Neural cell (in vitro differentiated cells): Measurements from ENCODE around the gene CABP7. TPM values are rescaled to one million over a fixed set of nuclear protein-coding genes. Genes with fewer than 3 reads are reported as not detected.

Experiments
- H2AFZ ChIP-seq: fragments of 200-600, 300-800 bp; sonication (generic), shearing (Covaris generic); 2 replicates; pipeline ENCODE4 v1.6.0; 2014; ENCODE audit warnings: low read depth, mild to moderate bottlenecking, antibody characterized with exemption, low read length, moderate library complexity
- H3F3A ChIP-seq: fragments of 200-600 bp; shearing (Covaris generic); 2 replicates; pipeline ENCODE4 v1.6.1; 2016; ENCODE audit warnings: mild to moderate bottlenecking, moderate library complexity, mixed read lengths, antibody characterized with exemption, low read length; ENCODE audit not compliant: insufficient read depth, poor library complexity, severe bottlenecking
- H3K27ac ChIP-seq: fragments of 200-600, 300-800 bp; sonication (generic), shearing (Covaris generic); 2 replicates; pipeline ENCODE4 v1.5.1; 2014; ENCODE audit warnings: mild to moderate bottlenecking, low read length, moderate library complexity
- H3K27me3 ChIP-seq: fragments of 300-800, 200-600 bp; sonication (generic), shearing (Covaris generic); 2 replicates; pipeline ENCODE4 v1.6.0; 2014; ENCODE audit warnings: mild to moderate bottlenecking, low read depth, low read length, moderate library complexity; ENCODE audit not compliant: insufficient read depth
- H3K36me3 ChIP-seq: fragments of 300-800, 200-600 bp; sonication (generic), shearing (Covaris generic); 2 replicates; pipeline ENCODE4 v1.5.1; 2014; ENCODE audit warnings: mild to moderate bottlenecking, antibody characterized with exemption, low read length, moderate library complexity; ENCODE audit not compliant: insufficient read depth
- H3K4me2 ChIP-seq: fragments of 300-800, 200-600 bp; sonication (generic), shearing (Covaris generic); 2 replicates; pipeline ENCODE4 v1.6.0; 2014; ENCODE audit warnings: mild to moderate bottlenecking, low read length
- H3K4me3 ChIP-seq: fragments of 300-800, 200-600 bp; sonication (generic), shearing (Covaris generic); 2 replicates; pipeline ENCODE4 v1.5.1; 2014; ENCODE audit warnings: mild to moderate bottlenecking, low read length, moderate library complexity
- H3K79me2 ChIP-seq: fragments of 200-600 bp; shearing (Covaris generic); replicated peaks from 2 replicates; pipeline ENCODE4 v1.6.0; 2014; ENCODE audit warnings: mild to moderate bottlenecking, low read length, moderate library complexity; ENCODE audit not compliant: insufficient read depth
- H3K9ac ChIP-seq: fragments of 300-800, 200-600 bp; sonication (generic), shearing (Covaris generic); 2 replicates; pipeline ENCODE4 v1.6.1; 2016; ENCODE audit warnings: mild to moderate bottlenecking, low read length, mixed read lengths
- H3K9me2 ChIP-seq: fragments of 200-600 bp; shearing (Covaris generic); 2 replicates; pipeline ENCODE4 v1.6.1; 2016; ENCODE audit warnings: mild to moderate bottlenecking, low read length, mixed read lengths; ENCODE audit not compliant: insufficient read depth
- H3K9me3 ChIP-seq: fragments of 200-600, 300-800 bp; sonication (generic), shearing (Covaris generic); 2 replicates; pipeline ENCODE4 v1.6.1; 2016; ENCODE audit warnings: mild to moderate bottlenecking, mixed run types, low read length, moderate library complexity, mixed read lengths
- H4K20me1 ChIP-seq: fragments of 200-600 bp; shearing (Covaris generic); 2 replicates; pipeline ENCODE4 v1.6.1; 2016; ENCODE audit warnings: mild to moderate bottlenecking, mixed run types; ENCODE audit not compliant: insufficient read depth
- CTCF ChIP-seq: fragments of 450-650 bp; IDR thresholded peaks from 2 replicates; pipeline ENCODE4 v1.5.1; 2014; ENCODE audit warnings: antibody characterized with exemption, mild to moderate bottlenecking, moderate library complexity; ENCODE audit not compliant: poor library complexity, severe bottlenecking
- EP300 ChIP-seq: fragments of 450-650 bp; conservative IDR thresholded peaks from 2 replicates; pipeline ENCODE4 v1.6.1; 2014; ENCODE audit warnings: antibody characterized with exemption, mild to moderate bottlenecking, moderate library complexity; ENCODE audit not compliant: poor library complexity, severe bottlenecking
- EZH2 ChIP-seq: fragments of 200-600, 300-800 bp; shearing (Covaris generic), sonication (generic); IDR thresholded peaks from 2 replicates; pipeline ENCODE4 v1.6.1; 2014; ENCODE audit warnings: antibody characterized with exemption, low read length, borderline replicate concordance, mild to moderate bottlenecking; ENCODE audit not compliant: insufficient read depth, poor library complexity, severe bottlenecking
- MXI1 ChIP-seq: fragments of 450-650 bp; conservative IDR thresholded peaks from 2 replicates; pipeline ENCODE4 v1.6.1; 2014; ENCODE audit warnings: antibody characterized with exemption, mild to moderate bottlenecking; ENCODE audit not compliant: poor library complexity, severe bottlenecking
- POLR2AphosphoS5 ChIP-seq: IDR thresholded peaks from 2 replicates; pipeline ENCODE4 v1.6.1; 2012
- RAD21 ChIP-seq: fragments of 450-650 bp; conservative IDR thresholded peaks from 2 replicates; pipeline ENCODE4 v1.6.1; 2014; ENCODE audit warnings: antibody characterized with exemption, mild to moderate bottlenecking, moderate library complexity
- REST ChIP-seq: IDR thresholded peaks from 2 replicates; pipeline ENCODE4 v1.6.1; 2012; ENCODE audit warnings: borderline replicate concordance
- SMC3 ChIP-seq: fragments of 450-650 bp; conservative IDR thresholded peaks from 2 replicates; pipeline ENCODE4 v1.6.1; 2014; ENCODE audit warnings: antibody characterized with exemption, mild to moderate bottlenecking, moderate library complexity; ENCODE audit not compliant: poor library complexity
- TAF1 ChIP-seq: IDR thresholded peaks from 2 replicates; pipeline ENCODE4 v1.6.1; 2012; ENCODE audit warnings: low read depth
- polyA plus RNA-seq: library from polyadenylated mRNA; depleted of rRNA; stranded (reverse); fragments of >200 nt; gene quantifications from 2 replicates; pipeline ENCODE4 v1.2.3, GENCODE V29; 2014

Gene CABP7
- polyA plus RNA-seq, 1 donor from 2014 or later = 0.67 TPM

- Histone ChIP-seq H3K9me2 (no peaks in the 10 kb centered on the region), H3F3A (no peaks in the 10 kb centered on the region), H3K4me2 (no peak overlapping the region), H3K27ac (no peak overlapping the region), H3K36me3 (no peaks in the 10 kb centered on the region), H3K79me2 (no peaks in the 10 kb centered on the region), H3K9me3 (no peaks in the 10 kb centered on the region), H4K20me1 (no peaks in the 10 kb centered on the region), H2AFZ (no peak overlapping the region), H3K4me3 (no peak overlapping the region), H3K9ac (no peak overlapping the region), H3K27me3 (no peaks in the 10 kb centered on the region)
- TF ChIP-seq MXI1 (no peak), CTCF (no peak), SMC3 (no peak), POLR2AphosphoS5 (no peak), EP300 (no peak), TAF1 (no peak), EZH2 (no peak), REST (no peak), RAD21 (no peak)
These were observed 12.8 kb upstream of the CABP7 start for GRCh38 chr22:29707010-29707409.

DNA sequence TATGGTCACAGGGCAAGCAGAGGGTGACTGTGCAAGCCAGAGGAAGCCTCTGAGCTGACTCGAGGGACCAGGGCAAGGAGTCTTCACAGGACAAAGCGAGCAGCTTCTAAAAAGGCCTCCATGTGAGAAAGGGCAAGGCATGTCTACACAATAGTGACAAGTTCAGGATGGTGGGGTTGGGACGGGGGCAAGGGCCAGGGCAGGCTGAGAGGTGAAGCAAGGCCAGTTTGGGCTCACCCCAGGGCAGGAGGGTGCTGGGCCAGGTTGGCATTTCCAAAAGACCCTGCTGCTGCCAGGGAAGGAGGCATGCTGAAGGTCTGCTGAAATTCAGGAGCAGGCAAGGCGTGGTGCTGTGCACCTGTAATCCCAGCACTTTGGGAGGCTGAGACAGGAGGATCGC is 12.3 kb upstream of the CABP7 start:
- Histone ChIP-seq H3F3A (no peaks in the 10 kb centered on the region), H3K79me2 (no peaks in the 10 kb centered on the region), H2AFZ (no peak overlapping the region), H3K9me3 (no peaks in the 10 kb centered on the region), H3K9ac (no peak overlapping the region), H3K9me2 (no peaks in the 10 kb centered on the region), H3K27ac (no peak overlapping the region), H3K4me3 (no peak overlapping the region), H3K36me3 (no peaks in the 10 kb centered on the region), H4K20me1 (no peaks in the 10 kb centered on the region), H3K4me2 (no peak overlapping the region), H3K27me3 (no peaks in the 10 kb centered on the region)
- TF ChIP-seq MXI1 (no peak), EP300 (no peak), TAF1 (no peak), POLR2AphosphoS5 (no peak), REST (no peak)
